Measurements from ENCODE around the gene ECM2.

ECM2 gene

GRCh38 chr9:92463387-92463786 is 72.4 kb downstream of the ECM2 start:
- no peak for TF ChIP-seq CTCF (IDR thresholded peaks at IDR 0.05; ENCODE audit: extremely low read depth, missing control alignments)
- DNase-seq (ENCODE audit: low spot score): no peak

- TF ChIP-seq CTCF (IDR thresholded peaks at IDR 0.05; ENCODE audit: extremely low read depth, missing control alignments): no peak
- no peak for DNase-seq (ENCODE audit: low spot score)
These were observed 78.2 kb downstream of the ECM2 start for GRCh38 chr9:92457576-92457975.

GRCh38 chr9:92455217-92455616 is 80.6 kb downstream of the ECM2 start:
- DNase-seq (ENCODE audit: low spot score): no peak
- peak; percentile 37 for TF ChIP-seq CTCF (IDR thresholded peaks at IDR 0.05; ENCODE audit: extremely low read depth, missing control alignments)

GRCh38 chr9:92446536-92446935 is 89.3 kb downstream of the ECM2 start:
- DNase-seq (ENCODE audit: low spot score): no peak
- TF ChIP-seq CTCF (IDR thresholded peaks at IDR 0.05; ENCODE audit: extremely low read depth, missing control alignments): no peak

Measured in GM20000 (cell line).